Measurements from ENCODE around the gene PLCZ1. TPM values are rescaled to one million over a fixed set of nuclear protein-coding genes. Genes with fewer than 3 reads are reported as not detected.

PLCZ1 gene
- total and polyA plus RNA-seq, 2 donors (not counting 3 experiments of a cell fraction or from before 2014, with no cell fraction given): not detected

DNA sequence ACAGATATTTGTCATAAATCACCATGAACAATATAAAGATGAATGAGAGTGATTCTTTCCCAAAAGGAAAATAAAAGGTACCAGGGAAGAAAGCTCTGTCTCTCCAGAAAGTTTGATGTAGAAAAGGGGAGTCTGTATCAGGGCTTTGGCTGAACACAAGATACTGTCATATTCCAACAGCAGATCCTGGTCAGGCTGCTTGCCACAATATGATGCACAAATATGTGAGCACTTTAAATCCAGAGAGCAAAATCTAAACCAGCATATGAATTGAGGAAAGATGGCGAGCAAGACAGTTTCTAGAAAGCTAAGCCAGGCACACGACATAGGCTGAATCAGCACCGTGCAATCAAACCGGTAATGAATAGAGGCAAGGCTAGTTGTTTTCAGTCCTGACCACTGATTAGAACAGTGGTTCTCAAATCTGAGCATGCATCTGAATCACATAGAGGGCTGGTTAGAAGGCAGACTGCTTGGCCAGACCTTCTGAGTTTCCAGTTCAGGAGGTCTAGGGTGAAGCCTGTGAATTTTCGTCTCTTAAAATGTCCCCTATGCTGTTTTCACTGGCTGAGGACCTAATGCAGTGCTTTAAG, 60.7 kb downstream of the PLCZ1 start:
- POLR2A ChIA-PET: no interaction called here

More for the DNA sequence above, 60.7 kb downstream of the PLCZ1 start:
- Histone ChIP-seq H3K27ac (ENCODE audit: insufficient read depth, low read depth, low read length) (no peak overlapping the region), H3K27me3 (ENCODE audit: control insufficient read depth in 2 of 2, insufficient read depth in 2 of 2, low read length in 2 of 2) (no peaks in the 10 kb centered on the region), H2AFZ (ENCODE audit: low read depth, low read length) (no peak overlapping the region), H3K4me1 (ENCODE audit: control insufficient read depth, extremely low read depth, insufficient read depth, low read length) (no peaks in the 10 kb centered on the region), H3K9ac (replicated peaks; ENCODE audit: extremely low read depth, insufficient read depth, low read length) (no peak overlapping the region), H3K9me3 (replicated peaks; ENCODE audit: control insufficient read depth, insufficient read depth, low read length) (no peaks in the 10 kb centered on the region), H3K79me2 (ENCODE audit: control insufficient read depth, insufficient read depth, low read length) (no peaks in the 10 kb centered on the region), H3K4me3 (replicated peaks in 1 of 3; ENCODE audit: insufficient read depth in 1 of 3, low read depth in 1 of 3, low read length in 3 of 3) (no peak overlapping the region), H3K9me1 (replicated peaks; ENCODE audit: control insufficient read depth, extremely low read depth, insufficient read depth, low read length) (no peaks in the 10 kb centered on the region), H3K4me2 (ENCODE audit: insufficient read depth, low read length) (no peak overlapping the region), H4K20me1 (replicated peaks; ENCODE audit: control insufficient read depth, extremely low read depth, insufficient read depth, low read length) (no peaks in the 10 kb centered on the region), H3K36me3 (ENCODE audit: control insufficient read depth in 2 of 2, extremely low read depth in 1 of 2, insufficient read depth in 2 of 2, low read length in 2 of 2) (no peaks in the 10 kb centered on the region)
- intact Hi-C loops (cut with micrococcal nuclease): no loop called here
- TF ChIP-seq, protein P1, sequence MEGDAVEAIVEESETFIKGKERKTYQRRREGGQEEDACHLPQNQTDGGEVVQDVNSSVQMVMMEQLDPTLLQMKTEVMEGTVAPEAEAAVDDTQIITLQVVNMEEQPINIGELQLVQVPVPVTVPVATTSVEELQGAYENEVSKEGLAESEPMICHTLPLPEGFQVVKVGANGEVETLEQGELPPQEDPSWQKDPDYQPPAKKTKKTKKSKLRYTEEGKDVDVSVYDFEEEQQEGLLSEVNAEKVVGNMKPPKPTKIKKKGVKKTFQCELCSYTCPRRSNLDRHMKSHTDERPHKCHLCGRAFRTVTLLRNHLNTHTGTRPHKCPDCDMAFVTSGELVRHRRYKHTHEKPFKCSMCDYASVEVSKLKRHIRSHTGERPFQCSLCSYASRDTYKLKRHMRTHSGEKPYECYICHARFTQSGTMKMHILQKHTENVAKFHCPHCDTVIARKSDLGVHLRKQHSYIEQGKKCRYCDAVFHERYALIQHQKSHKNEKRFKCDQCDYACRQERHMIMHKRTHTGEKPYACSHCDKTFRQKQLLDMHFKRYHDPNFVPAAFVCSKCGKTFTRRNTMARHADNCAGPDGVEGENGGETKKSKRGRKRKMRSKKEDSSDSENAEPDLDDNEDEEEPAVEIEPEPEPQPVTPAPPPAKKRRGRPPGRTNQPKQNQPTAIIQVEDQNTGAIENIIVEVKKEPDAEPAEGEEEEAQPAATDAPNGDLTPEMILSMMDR (IDR thresholded peaks at IDR 0.05; ENCODE audit: extremely low read depth in 1 of 2, insufficient read depth in 1 of 2, low read depth in 1 of 2, low read length in 2 of 2): no peak
- TF ChIP-seq FOS (IDR thresholded peaks at IDR 0.05; ENCODE audit: borderline replicate concordance, insufficient read depth, low read length) (no peak), EZH2 (IDR thresholded peaks at IDR 0.05; ENCODE audit: borderline replicate concordance, low read depth, low read length, severe bottlenecking) (no peak), POLR2AphosphoS5 (IDR thresholded peaks at IDR 0.05; ENCODE audit: insufficient read depth, low read depth, low read length) (no peak), JUN (IDR thresholded peaks at IDR 0.05; ENCODE audit: borderline replicate concordance, insufficient read depth, insufficient read length, low read depth) (no peak), MYC (IDR thresholded peaks at IDR 0.05; ENCODE audit: low read depth, low read length) (no peak), POLR2A (IDR thresholded peaks at IDR 0.05; ENCODE audit: low read depth, low read length) (no peak), GATA2 (IDR thresholded peaks at IDR 0.05; ENCODE audit: insufficient read depth, insufficient read length, low read depth, low read length) (no peak)
- TF ChIP-seq, protein P2, sequence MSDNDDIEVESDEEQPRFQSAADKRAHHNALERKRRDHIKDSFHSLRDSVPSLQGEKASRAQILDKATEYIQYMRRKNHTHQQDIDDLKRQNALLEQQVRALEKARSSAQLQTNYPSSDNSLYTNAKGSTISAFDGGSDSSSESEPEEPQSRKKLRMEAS (IDR thresholded peaks at IDR 0.05; ENCODE audit: insufficient read depth, insufficient read length): no peak
- FAIRE-seq: no peak
- BruUV-seq (replicated peaks): no TSS peak
- CTCF ChIA-PET: no interaction called here
- DNase-seq (ENCODE audit: low read depth, low spot score): no peak
- dilution Hi-C loops (cut with MboI; ENCODE audit: extremely low pct_ligation_motif_present, low sequenced_read_pairs): no loop called here
